Calu3 (cell line): ENCODE results near the gene COPG1. TPM values are rescaled to one million over a fixed set of nuclear protein-coding genes. Genes with fewer than 3 reads are reported as not detected.

Experiments
- BruUV-seq: library from RNA; stranded (reverse); fragments of 400-500 nt; replicated peaks from 2 replicates; lab custom pipeline; 2021; lab: Mats Ljungman, UMichigan
- CTCF ChIA-PET: fragments of 300-600 bp; sonication (Branson Sonifier 250); formaldehyde crosslinking; loops from one replicate; lab custom pipeline; 2022; ENCODE audit warnings: antibody characterized with exemption; lab: Charles Lee
- DNase-seq: peaks from one replicate; pipeline ENCODE4 v3.0.0; 2022
- H3K27ac Mint-ChIP-seq: one replicate; pipeline ENCODE4 v1.8.0; 2022; ENCODE audit warnings: mixed read lengths; ENCODE audit not compliant: unreplicated experiment
- H3K27me3 Mint-ChIP-seq: one replicate; pipeline ENCODE4 v1.8.0; 2022; ENCODE audit warnings: mixed read lengths; ENCODE audit not compliant: unreplicated experiment
- H3K36me3 Mint-ChIP-seq: one replicate; pipeline ENCODE4 v1.8.0; 2022; ENCODE audit warnings: mild to moderate bottlenecking, moderate library complexity, mixed read lengths; ENCODE audit not compliant: insufficient read depth, unreplicated experiment
- H3K4me1 Mint-ChIP-seq: one replicate; pipeline ENCODE4 v1.8.0; 2022; ENCODE audit warnings: mild to moderate bottlenecking, low read depth, mixed read lengths; ENCODE audit not compliant: unreplicated experiment
- H3K4me3 Mint-ChIP-seq: one replicate; pipeline ENCODE4 v1.8.0; 2022; ENCODE audit warnings: mild to moderate bottlenecking, low read depth, moderate library complexity, mixed read lengths; ENCODE audit not compliant: unreplicated experiment
- H3K9me3 Mint-ChIP-seq: one replicate; pipeline ENCODE4 v1.8.0; 2022; ENCODE audit warnings: low read depth, mixed read lengths; ENCODE audit not compliant: unreplicated experiment
- CTCF ChIP-seq: fragments of 200-600 bp; IDR thresholded peaks from one replicate; pipeline ENCODE4 v1.8.0; 2022; ENCODE audit warnings: antibody characterized with exemption; ENCODE audit not compliant: unreplicated experiment
- intact Hi-C: fragments of 100-400 bp; cut with micrococcal nuclease; formaldehyde crosslinking; loops from one replicate; pipeline ENCODE4 v1.10.0; 2022; ENCODE audit not compliant: unreplicated experiment
- total RNA-seq: library from RNA; stranded (reverse); gene quantifications from 2 replicates; pipeline ENCODE4 v1.2.3, GENCODE V29; 2022

COPG1 gene
- total RNA-seq, 1 experiment from 2014 or later, result 295 TPM

- intact Hi-C loops, result no loop called here
- H3K4me3 Mint-ChIP-seq, result peak overlapping the region; percentile 76
- CTCF ChIA-PET, result no interaction called here
- no peaks in the 10 kb centered on the region for H3K9me3 Mint-ChIP-seq
- H3K27ac Mint-ChIP-seq, result peak overlapping the region; percentile 17
- peaks cover 11% of the 10 kb centered on the region for H3K4me1 Mint-ChIP-seq
- BruUV-seq, result no TSS peak
- TF ChIP-seq CTCF, result no peak
- H3K27me3 Mint-ChIP-seq, result no peaks in the 10 kb centered on the region
- H3K36me3 Mint-ChIP-seq, result peaks cover 41% of the 10 kb centered on the region
- no peak for DNase-seq
These were observed 64.4 kb downstream of the COPG1 start for GRCh38 chr3:129313665-129314385.

- peak; percentile 95 for DNase-seq
- CTCF ChIA-PET, result no interaction called here
- peaks cover 41% of the 10 kb centered on the region for H3K36me3 Mint-ChIP-seq
- no peaks in the 10 kb centered on the region for H3K9me3 Mint-ChIP-seq
- H3K27ac Mint-ChIP-seq, result peak overlapping the region; percentile 17
- H3K4me1 Mint-ChIP-seq, result peaks cover 11% of the 10 kb centered on the region
- no TSS peak for BruUV-seq
- H3K4me3 Mint-ChIP-seq, result peak overlapping the region; percentile 76
- no peak for TF ChIP-seq CTCF
- H3K27me3 Mint-ChIP-seq, result no peaks in the 10 kb centered on the region
- intact Hi-C loops, result no loop called here
These were observed 65.2 kb downstream of the COPG1 start for GRCh38 chr3:129314386-129315222.

- peak; percentile 56 for DNase-seq
- H3K27me3 Mint-ChIP-seq, result no peaks in the 10 kb centered on the region
- H3K4me1 Mint-ChIP-seq, result peaks cover 11% of the 10 kb centered on the region
- BruUV-seq, result TSS peak; percentile 93
- peak overlapping the region; percentile 76 for H3K4me3 Mint-ChIP-seq
- no peaks in the 10 kb centered on the region for H3K9me3 Mint-ChIP-seq
- intact Hi-C loops, result no loop called here
- peaks cover 41% of the 10 kb centered on the region for H3K36me3 Mint-ChIP-seq
- no peak for TF ChIP-seq CTCF
- peak overlapping the region; percentile 77 for H3K27ac Mint-ChIP-seq
- CTCF ChIA-PET, result interaction anchor here (0.6 to 1.8 kb wide), 9 partner anchors 13 to 514 kb away, joined by 3 to 11 read pairs (median 6); partner anchors contain the start of genes COPG1, IFT122 and MBD4
These were observed 66.0 kb downstream of the COPG1 start for GRCh38 chr3:129315223-129315997.

- Mint-ChIP-seq H3K27me3 (no peaks in the 10 kb centered on the region), H3K4me1 (peaks cover 11% of the 10 kb centered on the region), H3K4me3 (peak overlapping the region; percentile 76), H3K36me3 (peaks cover 41% of the 10 kb centered on the region), H3K9me3 (no peaks in the 10 kb centered on the region), H3K27ac (peak overlapping the region; percentile 77)
- DNase-seq, result no peak
- intact Hi-C loops, result no loop called here
- CTCF ChIA-PET, result interaction anchor here (0.6 to 1.8 kb wide), 10 partner anchors 13 to 514 kb away, joined by 3 to 11 read pairs (median 6); partner anchors contain the start of genes COPG1, IFT122 and MBD4
- no peak for TF ChIP-seq CTCF
- BruUV-seq, result no TSS peak
These were observed 66.5 kb downstream of the COPG1 start for GRCh38 chr3:129315998-129316247.
